OCI-LY3 (cell line): ENCODE measurements around the gene SLC35F6.

Experiments used
- CTCF ChIP-seq: fragments of 200-600, 300-600 bp; sonication (generic); IDR thresholded peaks from 2 replicates; pipeline ENCODE4 v1.5.1; 2014; ENCODE audit warnings: antibody characterized with exemption, low read length, low read depth
- EZH2phosphoT487 ChIP-seq: fragments of 200-600 bp; shearing (Covaris generic); IDR thresholded peaks from 2 replicates; pipeline ENCODE4 v1.6.1; 2018; ENCODE audit warnings: antibody characterized with exemption, mixed run types, low read depth

DNA sequence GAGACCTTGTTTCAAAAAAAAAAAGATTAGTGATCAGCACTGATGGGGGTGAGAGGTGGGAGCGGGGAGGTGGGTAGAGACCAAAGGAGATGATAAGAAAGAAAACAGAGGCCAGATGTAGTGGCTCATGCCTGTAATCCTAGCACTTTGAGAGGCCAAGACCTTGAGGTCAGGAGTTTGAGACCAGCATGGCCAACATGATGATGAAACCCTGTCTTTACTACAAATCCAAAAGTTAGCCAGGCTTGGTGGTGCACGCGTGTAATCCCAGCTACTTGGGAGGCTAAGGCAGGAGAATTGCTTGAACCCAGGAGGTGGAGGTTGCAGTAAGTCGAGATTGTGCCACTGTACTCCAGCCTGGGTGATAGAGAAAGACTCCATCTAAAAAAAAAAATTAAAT, 9.5 kb upstream of the SLC35F6 start:
- no peak for TF ChIP-seq CTCF
- TF ChIP-seq EZH2phosphoT487 = no peak
